SU-DHL-6 (cell line): ENCODE data around the gene DBN1.

Source experiments
- EZH2phosphoT487 ChIP-seq: fragments of 200-600 bp; sonication (generic), shearing (Covaris generic); conservative IDR thresholded peaks from 2 replicates; pipeline ENCODE4 v1.6.1; 2018; ENCODE audit warnings: mild to moderate bottlenecking, antibody characterized with exemption, low read length, moderate library complexity, mixed read lengths
- TF ChIP-seq, protein P1 (sequence below): fragments of 200-600 bp; sonication (generic); IDR thresholded peaks from one replicate; pipeline ENCODE4 v1.5.1; 2017; ENCODE audit warnings: antibody characterized with exemption, mild to moderate bottlenecking, low read length, moderate library complexity; ENCODE audit not compliant: insufficient read depth, poor library complexity, severe bottlenecking

DNA sequence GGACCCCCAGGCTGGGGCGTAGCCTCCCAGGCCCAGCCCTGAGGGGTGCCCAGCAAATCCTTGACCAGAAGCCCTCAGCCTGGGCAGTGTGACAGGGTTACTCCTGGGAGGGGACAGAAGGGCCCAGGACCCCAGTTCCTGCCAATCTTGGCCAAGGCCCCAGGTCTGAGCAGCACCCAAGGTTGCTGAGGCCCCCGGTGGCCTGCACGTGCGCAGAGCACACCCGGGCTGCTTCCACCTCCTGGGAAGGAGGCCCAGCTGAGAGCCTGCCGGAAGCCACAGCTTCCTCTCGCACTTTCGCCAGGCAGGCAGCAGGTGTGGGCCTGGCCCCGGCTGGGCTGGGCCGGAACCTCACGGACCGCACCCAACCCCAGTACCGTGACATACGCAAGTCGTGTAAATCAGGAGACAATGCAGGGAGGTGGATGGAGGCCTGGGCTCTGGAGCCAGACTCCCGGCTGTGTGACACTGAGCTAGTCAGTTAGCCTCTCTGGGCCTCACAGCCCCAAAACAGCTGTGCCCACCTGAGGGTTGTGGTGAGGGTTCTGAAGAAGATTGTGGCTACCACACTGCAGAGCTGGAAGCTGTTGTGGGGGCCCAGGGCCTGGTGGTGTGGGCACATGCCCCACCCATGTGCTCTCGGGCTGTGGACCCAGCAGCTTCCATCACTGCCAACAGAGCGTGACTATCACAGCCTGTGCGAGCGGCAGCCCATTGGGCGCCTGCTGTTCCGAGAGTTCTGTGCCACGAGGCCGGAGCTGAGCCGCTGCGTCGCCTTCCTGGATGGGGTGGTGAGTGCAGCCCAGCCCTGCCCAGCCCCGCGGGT lies 41.9 kb downstream of the DBN1 start:
- TF ChIP-seq, protein P1, sequence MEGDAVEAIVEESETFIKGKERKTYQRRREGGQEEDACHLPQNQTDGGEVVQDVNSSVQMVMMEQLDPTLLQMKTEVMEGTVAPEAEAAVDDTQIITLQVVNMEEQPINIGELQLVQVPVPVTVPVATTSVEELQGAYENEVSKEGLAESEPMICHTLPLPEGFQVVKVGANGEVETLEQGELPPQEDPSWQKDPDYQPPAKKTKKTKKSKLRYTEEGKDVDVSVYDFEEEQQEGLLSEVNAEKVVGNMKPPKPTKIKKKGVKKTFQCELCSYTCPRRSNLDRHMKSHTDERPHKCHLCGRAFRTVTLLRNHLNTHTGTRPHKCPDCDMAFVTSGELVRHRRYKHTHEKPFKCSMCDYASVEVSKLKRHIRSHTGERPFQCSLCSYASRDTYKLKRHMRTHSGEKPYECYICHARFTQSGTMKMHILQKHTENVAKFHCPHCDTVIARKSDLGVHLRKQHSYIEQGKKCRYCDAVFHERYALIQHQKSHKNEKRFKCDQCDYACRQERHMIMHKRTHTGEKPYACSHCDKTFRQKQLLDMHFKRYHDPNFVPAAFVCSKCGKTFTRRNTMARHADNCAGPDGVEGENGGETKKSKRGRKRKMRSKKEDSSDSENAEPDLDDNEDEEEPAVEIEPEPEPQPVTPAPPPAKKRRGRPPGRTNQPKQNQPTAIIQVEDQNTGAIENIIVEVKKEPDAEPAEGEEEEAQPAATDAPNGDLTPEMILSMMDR = no peak
- TF ChIP-seq EZH2phosphoT487 = no peak
